PFSK-1 (cell line): ENCODE measurements around the gene ZNF385C.

ENCODE experiments used
- FOXP2 ChIP-seq: optimal IDR thresholded peaks from 2 replicates; pipeline ENCODE3; 2011; ENCODE audit warnings: borderline replicate concordance, control low read depth, inconsistent platforms; ENCODE audit not compliant: insufficient read depth; ENCODE audit errors: extremely low read length, extremely low read depth
- POLR2AphosphoS5 ChIP-seq: IDR thresholded peaks from 2 replicates; pipeline ENCODE4 v1.6.1; 2012; ENCODE audit warnings: low read depth, mild to moderate bottlenecking, control low read depth, low read length, moderate library complexity
- SIN3A ChIP-seq: IDR thresholded peaks from 2 replicates; pipeline ENCODE4 v1.6.1; 2012; ENCODE audit warnings: mild to moderate bottlenecking, low read length, moderate library complexity, borderline replicate concordance; ENCODE audit not compliant: insufficient read depth
- TAF1 ChIP-seq: IDR thresholded peaks from 2 replicates; pipeline ENCODE4 v1.6.1; 2012; ENCODE audit warnings: low read length, control low read depth, borderline replicate concordance; ENCODE audit not compliant: insufficient read depth
- TF ChIP-seq, protein P1 (sequence below), 2 experiments: IDR thresholded peaks; 2 replicates each; pipeline versions ENCODE4 v1.6.1 to v1.8.0; 2011 to 2012; ENCODE audit warnings: low read depth in 2 of 2, low read length in 2 of 2, control low read depth in 1 of 2, inconsistent platforms in 1 of 2, mild to moderate bottlenecking in 1 of 2, moderate library complexity in 1 of 2; ENCODE audit not compliant: insufficient read depth in 1 of 2

Gene ZNF385C

DNA sequence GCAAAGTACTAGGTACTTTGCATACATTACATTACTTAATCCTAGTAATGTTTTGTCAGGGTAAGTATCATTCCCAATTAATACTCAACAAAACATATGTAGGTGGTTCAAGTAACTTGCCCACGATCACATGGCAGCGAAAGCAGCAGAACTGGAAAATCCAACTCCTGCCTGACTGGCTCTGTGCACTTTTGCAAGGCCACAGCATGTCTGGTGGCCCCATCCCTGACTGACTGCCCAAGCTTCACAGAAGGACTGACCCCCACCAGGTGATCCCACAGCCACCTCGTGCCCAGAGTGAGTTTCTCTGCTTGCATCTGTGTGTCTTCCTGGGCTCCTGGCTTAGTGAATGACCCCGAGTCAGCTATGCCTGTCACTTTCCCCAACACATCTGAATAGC lies 120.3 kb downstream of the ZNF385C start:
- no peak for TF ChIP-seq TAF1
- TF ChIP-seq, protein P1, sequence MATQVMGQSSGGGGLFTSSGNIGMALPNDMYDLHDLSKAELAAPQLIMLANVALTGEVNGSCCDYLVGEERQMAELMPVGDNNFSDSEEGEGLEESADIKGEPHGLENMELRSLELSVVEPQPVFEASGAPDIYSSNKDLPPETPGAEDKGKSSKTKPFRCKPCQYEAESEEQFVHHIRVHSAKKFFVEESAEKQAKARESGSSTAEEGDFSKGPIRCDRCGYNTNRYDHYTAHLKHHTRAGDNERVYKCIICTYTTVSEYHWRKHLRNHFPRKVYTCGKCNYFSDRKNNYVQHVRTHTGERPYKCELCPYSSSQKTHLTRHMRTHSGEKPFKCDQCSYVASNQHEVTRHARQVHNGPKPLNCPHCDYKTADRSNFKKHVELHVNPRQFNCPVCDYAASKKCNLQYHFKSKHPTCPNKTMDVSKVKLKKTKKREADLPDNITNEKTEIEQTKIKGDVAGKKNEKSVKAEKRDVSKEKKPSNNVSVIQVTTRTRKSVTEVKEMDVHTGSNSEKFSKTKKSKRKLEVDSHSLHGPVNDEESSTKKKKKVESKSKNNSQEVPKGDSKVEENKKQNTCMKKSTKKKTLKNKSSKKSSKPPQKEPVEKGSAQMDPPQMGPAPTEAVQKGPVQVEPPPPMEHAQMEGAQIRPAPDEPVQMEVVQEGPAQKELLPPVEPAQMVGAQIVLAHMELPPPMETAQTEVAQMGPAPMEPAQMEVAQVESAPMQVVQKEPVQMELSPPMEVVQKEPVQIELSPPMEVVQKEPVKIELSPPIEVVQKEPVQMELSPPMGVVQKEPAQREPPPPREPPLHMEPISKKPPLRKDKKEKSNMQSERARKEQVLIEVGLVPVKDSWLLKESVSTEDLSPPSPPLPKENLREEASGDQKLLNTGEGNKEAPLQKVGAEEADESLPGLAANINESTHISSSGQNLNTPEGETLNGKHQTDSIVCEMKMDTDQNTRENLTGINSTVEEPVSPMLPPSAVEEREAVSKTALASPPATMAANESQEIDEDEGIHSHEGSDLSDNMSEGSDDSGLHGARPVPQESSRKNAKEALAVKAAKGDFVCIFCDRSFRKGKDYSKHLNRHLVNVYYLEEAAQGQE (IDR thresholded peaks at IDR 0.05; ENCODE audit: insufficient read depth in 1 of 2, low read depth in 2 of 2, low read length in 2 of 2) = no peak
- no peak for TF ChIP-seq FOXP2
- no peak for TF ChIP-seq POLR2AphosphoS5
- no peak for TF ChIP-seq SIN3A

DNA sequence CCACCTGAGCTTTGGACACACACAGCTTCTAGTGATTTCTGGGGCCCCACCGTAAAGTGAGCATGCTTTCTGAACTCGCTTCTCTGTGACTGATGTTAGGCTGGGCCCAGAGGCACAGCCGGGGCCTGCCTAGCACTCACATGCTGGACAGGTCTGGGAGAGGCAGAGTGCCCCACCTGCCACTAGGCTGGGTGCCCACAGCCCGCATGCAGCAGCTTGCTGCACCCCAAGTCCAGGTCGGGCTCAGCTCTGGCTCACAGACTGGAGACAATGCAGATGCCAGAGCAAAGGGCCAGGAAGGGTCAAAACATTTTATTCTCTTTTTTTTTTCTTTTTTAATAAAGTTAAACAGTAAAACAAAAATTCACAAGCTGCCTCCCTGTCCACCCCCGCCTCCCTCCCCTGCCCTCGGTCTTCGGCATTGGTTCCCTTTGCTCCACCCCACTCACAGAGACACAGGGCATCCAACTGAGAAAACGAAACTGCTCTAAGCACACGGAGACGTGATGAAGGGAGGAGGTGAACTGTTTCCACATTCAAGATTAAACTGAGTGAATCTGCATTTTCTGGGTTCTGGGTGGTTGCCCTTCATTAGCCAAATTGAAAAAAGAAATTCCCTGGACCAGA lies 122.0 kb downstream of the ZNF385C start:
- TF ChIP-seq FOXP2 (no peak), POLR2AphosphoS5 (no peak), SIN3A (no peak), TAF1 (no peak)
- TF ChIP-seq, protein P1 (IDR thresholded peaks at IDR 0.05; ENCODE audit: insufficient read depth in 1 of 2, low read depth in 2 of 2, low read length in 2 of 2) = no peak
